Stimulated activated CD8-positive, alpha-beta memory T cell treated with anti-CD3 and anti-CD28 coated beads, Interleukin-15, amount 100 ng/mL, for 24 hours (primary cell): ENCODE results near the gene S100G.
"Not testable (repeated sequence)": the region's sequence is repeated elsewhere in the genome, so short reads cannot be mapped to it uniquely, and the experiment has no call there.

ENCODE experiments used
- DNase-seq: peaks from one replicate; pipeline ENCODE4 v3.0.0-alpha.2; 2020; ENCODE audit warnings: low read depth

Gene S100G, protein sequence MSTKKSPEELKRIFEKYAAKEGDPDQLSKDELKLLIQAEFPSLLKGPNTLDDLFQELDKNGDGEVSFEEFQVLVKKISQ

DNA sequence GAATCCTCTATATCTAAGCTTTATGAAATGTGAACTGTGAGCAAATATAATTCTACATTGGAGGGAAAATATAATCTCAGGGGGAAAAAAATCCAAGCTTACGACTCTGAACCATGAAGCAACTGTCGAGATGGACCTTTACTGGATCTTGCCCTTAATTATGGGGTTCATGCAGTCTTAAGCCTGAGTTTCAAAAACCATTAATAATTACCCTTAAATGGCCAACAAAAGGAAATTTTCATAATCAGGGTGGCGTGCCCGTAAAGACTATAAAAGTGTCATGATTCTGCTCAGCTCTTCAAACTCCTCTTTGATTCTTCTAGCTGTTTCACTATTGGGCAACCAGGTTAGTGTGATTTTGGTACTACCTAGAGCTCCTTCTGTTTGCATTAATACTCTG is at the start of gene S100G:
Gene S100G (plus strand): TSS at position 301 of the 400 bp plus-strand sequence. CDS start 849 bp downstream, outside the sequence.
- no peak for DNase-seq

DNA sequence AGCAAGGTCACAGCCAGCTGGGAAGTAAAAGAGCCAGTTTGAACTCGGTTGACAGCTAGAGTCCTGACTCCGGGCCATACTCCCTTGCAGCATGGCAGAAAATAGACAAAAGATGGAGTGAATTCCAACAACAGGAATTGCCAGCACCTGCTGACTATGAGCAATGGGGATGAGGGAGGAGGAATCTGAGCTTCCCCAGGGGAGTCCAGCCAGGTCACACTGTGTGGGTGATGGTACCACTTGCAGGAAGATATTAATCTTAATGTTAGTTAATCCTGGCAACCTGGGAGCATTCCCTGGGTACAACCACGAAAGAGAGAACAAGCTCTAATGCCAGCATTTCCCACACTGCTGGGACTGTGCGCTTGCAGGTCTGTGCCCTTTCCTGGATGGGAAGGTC is 48.1 kb upstream of the S100G start:
- DNase-seq: no peak

DNA sequence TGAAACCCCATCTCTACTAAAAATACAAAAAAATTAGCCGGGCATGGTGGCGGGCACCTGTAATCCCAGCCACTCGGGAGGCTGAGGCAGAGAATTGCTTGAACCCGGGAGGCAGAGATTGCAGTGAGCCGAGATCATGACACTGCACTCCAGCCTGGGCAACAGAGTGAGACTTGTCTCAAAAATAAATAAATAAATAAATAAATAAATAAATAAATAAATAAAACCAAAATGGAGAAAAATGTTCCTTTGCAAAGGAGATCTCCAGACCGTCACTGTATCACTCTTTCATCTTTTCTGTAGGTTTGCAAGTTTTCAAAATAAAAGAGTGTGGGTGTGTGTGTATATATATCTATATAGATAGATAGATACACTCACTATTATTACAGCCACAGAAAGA is 46.7 kb upstream of the S100G start:
- not testable (repeated sequence) for DNase-seq

DNA sequence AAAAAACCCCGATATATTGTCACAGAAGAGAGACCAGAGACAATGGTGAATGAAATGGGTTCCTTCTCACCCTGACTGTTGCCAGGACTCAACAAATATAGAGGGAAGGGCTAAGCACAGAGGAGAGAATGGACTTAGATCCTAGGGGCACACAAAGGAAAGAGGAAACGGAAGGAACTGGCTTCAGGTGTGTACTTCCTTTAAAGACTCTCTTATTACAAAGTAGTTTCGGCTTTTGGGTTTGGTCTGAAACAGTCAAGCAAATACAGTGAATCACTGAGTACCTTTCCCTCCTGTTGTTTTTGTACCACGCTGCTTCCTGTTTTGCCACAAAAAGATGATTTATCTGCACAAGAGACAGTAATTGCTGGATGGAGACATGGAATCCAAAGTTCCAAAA is 46.1 kb upstream of the S100G start:
- no peak for DNase-seq

DNA sequence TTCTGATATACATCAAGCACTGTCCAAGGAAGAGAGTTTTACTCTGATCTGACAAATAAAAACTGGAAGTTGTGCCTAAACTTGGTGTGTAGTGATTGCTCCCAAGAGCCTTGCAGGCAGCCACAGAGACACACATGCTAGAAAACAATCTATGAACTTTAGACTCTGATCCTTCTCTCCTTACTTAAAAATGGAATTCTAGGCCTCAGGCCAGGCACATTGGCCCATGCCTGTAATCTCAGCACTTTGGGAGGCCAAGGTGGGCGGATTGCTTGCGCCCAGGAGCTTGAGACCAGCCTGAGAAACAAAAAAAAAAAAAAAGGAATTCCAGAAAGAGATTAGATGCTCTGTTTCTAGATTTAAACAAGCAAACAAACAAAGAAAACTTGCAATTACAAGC is 45.6 kb upstream of the S100G start:
- no peak for DNase-seq

DNA sequence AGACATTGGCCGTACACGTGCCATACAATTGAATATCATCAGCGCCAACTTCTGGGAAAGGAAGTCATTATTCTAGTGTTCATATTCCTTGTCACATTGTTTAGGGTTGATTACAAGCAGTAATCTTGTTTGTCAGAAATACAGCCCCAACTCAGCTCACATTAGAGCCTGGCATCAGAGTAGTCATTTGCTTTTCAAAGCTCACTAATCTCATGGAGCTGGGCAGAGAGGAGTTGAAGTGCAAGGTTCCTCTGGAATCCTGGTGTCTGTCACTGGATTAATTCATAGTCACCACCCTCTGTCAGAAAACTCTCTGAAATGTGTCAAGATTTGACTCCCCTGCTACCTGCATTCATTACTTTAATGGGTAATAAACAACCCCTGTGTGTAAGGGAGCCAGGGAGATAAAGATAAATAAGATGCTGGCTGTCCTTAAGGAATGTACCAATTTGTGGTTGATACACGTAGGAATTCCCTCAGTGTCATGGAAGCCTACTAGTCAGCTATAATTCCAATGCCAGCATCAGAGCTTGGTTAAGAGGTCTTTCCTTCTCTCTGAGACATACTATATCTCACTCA is 43.7 kb upstream of the S100G start:
- no peak for DNase-seq

DNA sequence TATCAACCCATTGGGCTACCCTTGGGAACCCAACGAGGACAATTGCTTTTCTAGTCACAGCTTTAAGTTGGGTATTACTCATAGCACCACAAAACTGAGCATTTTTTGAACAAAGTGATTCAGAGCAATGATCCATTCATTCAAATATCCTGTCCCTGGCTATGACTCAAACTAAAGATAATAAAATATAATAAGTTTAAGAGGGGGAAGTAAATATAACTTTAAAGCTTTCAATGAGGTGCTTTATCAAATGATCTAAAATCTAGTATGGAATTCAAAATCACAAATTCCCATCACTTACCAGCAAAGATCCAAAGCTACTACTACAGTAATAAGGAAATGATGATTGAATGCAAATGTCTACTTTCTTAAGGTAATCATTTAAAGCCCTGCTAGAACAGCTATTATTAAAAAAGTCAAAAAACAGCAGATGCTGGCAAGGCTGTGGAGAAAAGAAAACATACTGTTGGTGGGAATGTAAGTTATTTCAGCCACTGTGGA is 39.8 kb upstream of the S100G start:
- DNase-seq: no peak

DNA sequence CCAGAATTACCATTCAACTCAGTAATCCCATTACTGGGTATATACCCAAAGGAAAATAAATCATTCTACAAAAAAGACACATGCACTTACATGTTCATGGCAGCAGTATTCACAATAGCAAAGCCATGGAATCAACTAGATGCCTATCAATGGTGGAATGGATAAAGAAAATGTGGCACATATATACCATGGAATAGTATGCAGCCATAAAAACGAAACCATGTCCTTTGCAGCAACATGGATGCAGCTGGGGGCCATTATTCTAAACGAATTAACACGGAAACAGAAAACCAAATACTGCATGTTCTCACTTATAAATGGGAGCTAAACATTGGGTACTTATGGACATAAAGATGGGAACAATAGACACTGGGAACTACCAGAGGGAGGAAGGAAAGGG is 39.3 kb upstream of the S100G start:
- not testable (repeated sequence) for DNase-seq

DNA sequence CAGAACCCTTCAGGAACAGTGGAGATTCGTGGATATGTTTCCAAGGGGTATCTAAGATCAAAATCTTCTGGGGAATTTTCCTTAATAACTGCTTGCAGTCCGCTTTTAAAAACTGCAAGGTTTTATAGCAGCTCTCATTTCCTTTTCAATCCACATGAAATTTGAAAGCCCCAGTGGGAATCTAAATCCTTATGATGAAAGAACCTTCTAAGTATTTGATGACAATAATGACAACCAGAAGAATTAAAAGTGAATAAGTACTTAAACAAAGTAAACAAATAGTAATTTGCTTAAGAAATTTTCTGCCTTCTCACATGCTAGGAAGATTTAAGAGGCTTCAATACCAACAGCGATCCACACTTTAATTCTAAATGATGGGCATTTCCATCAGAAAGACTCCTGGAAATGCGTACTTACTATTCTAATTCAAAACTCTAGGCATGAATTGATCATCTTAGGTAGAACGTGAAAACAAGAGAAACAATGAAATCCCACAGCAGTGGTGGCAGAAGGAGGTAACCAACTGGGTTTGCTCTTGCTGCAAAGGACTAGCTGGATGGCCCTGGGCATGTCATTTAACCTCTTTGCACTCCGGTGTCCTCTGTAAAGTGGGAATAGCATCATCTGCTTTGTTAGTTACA is 37.6 kb upstream of the S100G start:
- no peak for DNase-seq

DNA sequence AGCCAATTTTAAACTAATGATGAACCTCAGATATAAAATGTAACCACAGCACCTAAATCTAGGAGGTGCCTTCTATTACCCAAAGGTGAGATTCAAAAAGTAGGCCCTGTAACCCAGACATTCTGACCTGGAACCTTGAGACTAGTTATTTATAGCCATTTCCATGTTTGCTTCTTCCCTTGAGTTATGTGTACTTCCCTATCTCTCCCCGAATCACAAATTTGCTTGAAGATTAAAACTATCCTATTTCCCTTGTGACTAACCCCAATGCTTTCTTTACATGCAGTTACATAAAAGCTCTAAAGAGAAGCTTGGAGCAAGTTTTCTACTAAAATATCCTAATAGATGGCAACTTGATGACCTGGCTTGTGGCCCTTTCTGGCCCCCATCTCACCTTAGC is 32.6 kb upstream of the S100G start:
- no peak for DNase-seq

DNA sequence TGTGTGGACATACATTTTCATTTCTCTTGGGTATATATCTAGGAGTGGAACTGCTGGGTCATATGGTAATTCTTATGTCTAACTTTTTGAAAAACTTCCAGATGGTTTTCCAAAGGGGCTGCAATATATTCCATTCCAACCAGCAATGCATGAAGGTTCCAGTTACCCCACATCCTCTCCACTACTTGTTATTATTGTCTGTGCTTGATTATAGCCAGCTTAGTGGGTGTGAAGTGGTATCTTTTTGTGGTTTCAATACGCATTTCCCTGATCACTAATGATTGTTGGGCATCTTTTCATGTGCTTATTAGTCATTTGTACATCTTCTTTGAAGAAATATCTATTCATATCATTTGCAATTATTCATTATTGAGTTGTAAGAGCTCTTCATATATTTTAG is 31.5 kb upstream of the S100G start:
- no peak for DNase-seq

DNA sequence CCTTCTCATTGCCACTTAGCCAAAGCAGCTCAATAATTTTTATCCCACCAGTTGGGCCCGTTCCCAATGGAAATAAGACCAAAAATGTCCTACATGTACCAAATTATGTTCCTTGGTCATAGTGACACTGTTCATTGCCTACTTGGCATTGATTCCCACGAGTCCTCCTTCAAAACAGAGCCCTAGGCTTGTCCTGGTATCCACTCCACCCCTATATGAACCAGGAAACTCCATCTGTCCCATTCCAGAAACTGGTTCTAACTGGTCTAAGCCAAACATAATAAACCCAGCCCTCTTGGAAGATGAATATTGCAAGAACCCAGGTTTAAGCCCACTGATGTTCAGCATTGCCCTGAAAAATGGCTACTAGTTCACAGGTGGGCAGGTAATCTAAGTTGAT is 30.9 kb upstream of the S100G start:
- DNase-seq: no peak

DNA sequence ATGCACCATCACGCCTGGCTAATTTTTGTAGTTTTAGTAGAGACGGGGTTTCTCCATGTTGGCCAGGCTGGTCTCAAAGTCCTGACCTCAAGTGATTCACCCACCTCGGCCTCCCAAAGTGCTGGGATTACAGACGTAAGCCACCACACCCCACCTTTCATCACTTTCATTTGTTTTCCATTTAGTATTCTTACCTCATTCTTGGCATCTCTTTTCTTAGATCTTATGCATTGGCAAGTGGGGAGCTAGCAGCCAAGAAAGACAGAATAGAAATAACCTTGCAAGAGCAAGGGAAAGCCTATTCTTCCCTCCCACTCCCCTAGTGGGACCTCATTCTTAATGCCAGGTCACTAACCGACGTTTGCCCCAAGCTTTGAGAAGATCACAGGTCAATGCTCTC is 21.4 kb upstream of the S100G start:
- DNase-seq: not testable (repeated sequence)

DNA sequence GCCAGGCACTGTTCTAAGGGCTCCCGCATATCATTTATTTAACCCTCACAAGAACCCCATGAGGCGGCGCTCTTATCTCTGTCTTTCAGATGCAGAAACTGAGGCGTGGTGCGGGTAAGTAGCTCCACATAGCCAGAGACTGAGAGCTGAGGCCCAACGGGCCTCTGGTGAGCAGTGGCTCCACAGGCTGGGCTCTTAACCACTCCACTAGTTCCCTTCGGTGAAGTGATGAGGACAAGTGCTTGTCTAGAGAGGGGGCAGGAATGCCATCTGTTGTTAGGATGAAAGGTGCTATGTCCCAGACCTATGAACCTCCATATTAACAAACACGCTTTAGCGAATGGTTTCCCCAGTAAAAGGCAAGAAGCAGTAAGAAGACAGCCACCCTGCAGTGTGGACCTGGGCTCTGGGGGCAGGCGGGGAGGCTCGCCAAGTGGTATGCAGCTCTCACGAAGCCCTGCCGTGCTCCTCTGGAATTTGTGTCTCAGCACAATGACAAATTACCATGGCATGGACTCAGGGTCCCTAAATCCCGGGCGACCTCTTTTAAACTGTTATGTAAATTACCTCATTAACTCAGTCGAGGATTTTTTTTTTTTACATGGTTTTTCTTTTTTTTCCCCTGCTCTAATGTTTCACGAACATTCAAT is 20.9 kb upstream of the S100G start:
- no peak for DNase-seq

DNA sequence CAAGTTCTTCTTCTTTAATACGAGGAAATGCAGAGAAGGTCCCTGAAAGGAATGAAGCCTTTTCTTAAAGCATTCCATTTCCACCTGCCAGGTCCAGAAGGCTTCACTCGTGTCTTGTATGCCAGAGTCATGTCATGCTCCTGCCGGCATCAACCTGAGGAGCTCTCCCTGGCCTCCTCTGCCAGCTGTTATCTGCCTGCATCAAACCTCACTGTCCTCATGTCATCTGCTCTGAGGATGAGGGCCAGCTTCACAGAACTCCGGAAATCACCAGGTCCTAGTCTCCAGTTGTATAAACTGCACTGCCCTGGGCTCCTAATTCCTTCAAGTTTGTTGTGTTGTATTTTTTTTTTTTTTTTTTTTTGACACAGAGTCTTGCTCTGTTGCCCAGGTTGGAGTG is 20.0 kb upstream of the S100G start:
- DNase-seq: no peak

DNA sequence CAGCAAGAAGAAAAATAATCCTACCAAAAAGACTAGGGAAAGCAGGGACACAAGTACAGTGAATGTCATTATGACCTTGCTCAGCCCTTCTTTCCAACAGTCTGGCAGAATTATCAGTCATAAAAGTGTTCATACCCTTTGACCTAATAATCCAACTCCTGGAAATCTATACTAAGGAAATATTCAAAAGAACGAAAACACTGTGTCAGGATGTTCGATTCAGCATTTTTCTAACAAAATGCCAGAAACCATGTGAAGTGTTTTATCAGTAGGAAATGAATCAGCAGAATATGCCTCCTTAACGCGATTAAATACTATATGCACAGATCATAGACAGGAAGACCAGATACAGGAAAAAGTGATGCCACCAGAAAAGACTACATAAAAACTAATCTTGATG is 16.2 kb upstream of the S100G start:
- DNase-seq: no peak

DNA sequence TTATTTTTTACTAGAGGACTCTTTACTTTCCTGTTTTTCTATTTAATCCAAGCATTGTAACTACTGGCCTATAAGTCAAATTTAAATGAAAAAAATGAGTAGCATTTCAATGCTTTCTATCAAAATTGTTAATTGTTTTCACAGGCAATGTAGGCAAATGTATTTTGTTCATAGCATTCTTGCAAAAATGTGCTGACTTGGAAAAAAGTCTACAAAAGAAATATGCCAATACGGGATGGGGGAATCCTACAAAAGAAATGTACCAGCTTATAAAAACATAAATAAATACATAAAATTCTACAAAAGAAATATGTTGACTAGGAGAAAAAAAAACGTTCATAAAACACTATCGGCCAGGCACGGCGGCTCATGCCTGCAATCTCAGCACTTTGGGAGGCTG is 14.9 kb upstream of the S100G start:
- DNase-seq: no peak

DNA sequence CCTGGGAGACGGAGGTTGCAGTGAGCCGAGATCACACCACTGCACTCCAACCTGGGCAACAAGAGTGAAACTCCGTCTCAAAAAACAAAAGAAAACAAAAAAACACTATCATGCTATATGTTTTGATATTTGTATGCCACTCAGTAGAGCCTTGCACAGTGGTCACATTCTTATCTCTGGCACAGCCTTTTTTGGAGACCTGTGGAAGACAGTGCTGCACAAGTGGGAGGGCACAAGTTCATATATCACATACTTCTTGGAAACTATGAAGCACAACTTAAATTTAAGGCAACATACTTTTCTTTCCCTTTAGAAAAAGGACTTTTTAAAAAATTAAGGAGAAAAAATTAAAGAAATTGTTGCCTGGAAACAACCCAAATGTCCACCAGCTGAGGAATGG is 14.4 kb upstream of the S100G start:
- DNase-seq: no peak

DNA sequence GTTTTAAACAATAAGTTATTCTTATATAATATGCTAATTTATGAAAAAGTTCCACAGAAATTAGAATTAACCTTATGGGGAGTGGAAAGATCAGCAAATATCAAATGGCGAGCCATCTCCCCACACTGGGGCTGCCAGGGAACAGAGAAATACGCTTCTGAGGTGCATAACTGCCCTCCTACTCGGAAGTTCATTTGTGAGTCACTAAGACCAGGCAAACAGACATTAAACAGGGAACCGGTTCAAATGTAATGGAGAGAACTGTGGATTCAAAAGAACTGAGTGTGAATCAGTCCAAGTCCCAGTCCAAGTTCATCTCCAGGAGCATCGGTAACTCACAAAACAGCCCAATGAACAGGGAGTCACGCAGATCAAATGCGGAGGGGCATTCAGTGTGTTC is 11.4 kb upstream of the S100G start:
- DNase-seq: no peak

DNA sequence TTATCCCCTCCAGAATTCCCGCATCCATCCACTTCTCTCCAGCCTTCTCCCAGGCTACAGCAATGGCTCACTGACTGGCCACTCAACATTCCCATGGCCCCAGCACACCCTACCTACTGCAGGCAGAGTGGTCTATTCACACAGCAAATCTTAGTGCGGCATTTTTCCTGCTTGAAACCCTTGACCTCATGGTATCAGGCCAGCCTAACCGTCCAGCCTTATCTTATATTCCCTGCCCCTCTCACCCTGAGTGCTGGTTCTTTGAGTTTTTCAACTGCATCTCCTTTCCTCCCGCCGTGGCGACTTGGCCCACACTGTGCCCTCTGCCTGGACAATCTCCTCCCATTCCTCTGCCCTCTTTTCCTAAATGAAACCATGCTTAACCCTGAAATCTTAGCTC is 10.0 kb upstream of the S100G start:
- DNase-seq: no peak

DNA sequence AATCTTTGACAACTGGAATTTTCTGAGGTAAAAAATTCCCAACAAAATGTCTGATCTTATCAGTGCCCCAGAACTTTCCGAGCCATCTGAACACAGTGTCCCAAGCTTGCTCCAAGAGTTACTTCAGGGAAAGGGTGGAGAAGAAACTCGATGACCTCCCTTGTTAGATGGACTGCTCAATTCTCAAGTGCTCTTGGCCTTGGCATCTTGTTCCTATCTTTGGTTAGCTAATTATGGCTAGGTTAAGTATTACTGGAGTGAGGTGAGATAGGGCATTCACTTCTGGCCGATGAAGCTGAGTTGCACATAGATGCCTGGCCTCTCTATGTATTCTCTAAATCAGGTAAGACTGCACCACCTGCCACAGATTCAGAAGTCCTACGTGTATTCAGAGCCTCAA is 9.1 kb upstream of the S100G start:
- DNase-seq: no peak

DNA sequence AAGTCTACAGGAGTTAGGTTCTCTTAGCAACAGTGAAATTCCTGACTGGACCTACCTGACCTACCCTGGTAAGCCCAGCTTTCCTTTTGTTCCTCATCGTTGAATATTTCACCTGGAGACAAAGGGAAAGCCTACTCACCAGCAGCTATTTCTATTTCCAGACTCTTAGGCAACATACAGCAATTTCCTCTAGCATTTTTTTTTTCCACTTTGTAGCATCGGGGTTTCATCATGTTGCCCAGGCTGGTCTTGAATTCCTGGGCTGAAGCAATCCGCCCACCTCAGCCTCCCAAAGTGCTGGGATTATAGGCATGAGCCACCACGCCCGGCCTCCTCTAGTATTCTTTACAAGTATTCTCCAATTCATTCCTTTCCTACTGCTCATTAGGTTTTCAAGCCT is 6.8 kb upstream of the S100G start:
- DNase-seq: no peak

DNA sequence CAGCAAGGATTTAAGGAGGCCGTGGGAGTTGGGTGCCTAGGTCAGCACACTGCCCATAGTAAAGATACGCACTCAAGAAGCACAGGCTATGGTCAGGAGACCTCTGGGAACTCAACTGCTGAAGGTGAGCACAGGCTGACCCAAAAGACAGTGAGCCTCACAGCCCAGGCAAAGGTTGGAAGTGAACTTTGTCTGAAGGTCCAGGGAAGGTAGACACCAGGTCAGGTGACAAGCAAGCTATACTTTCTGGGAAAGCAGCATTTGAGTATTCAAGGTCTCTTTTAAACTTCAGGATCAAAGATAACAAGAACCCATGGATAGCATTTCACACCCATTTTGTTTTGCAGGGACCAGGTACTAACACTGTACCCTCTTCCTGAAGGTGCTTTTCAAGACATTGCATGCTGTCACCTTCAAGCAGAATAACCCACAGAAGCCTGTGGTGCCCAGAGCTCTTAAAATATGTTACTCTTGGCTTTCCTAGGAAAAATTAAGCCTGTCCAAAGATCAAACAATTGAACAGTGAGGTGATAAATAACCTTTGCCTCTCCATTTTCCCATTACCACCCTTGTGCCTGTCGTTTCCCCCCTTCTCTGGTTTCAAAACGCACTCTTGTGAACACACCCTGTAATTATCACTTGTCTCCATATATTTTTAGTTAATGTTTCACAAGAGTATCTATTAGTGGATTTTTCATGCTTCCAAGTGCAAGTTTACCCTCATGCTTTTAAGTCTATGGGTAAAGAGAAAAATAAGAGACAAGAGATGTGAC is 3.4 kb upstream of the S100G start:
- no peak for DNase-seq
